HG03442 (cell line): ENCODE results near the gene CACTIN.
"Not testable (repeated sequence)": the region's sequence is repeated elsewhere in the genome, so short reads cannot be mapped to it uniquely, and the experiment has no call there.

Experiments
- ATAC-seq: cut with Tn5 transposase; IDR thresholded peaks from one replicate; pipeline ENCODE4 v1.9.1; 2021; ENCODE audit warnings: mild to moderate bottlenecking, moderate library complexity; ENCODE audit not compliant: unreplicated experiment

Gene CACTIN

DNA sequence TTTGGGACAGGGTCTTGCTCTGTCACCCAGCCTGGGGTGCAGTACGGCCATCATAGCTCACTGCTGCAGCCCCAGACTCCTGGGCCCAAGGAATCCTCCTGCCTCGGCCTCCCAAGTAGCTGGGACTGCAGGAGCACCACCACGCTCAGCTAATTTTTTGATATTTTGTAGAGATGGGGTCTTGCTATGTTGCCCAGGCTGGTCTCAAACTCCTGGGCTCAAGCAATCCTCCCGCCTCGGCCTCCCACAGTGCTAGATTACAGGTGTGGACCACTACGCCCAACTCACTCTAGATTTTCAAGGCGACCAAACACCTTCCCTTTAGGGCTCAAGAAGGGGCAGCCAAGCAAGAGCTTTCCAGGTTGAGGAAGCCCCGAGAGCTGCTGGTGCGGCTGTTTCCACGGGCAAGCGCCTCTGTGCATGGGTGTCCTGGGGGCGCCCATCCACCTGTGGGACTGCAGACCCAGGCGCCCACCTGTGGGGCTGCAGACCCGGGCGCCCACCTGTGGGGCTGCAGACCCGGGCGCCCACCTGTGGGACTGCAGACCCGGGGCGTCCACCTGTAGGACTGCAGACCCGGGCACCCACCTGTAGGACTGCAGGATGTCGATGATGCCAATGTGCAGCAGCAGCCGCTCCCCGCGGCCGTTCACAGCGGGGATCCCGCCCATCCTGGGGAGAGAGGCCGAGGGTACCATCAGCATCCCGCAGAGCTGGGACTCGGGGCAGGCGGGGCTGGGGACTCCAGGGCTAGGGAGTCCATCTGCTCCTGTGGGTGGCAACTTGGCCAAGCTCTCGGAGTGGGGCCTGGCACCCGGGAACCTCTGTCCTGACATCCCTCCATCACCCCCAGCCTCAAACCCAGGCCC is 21.7 kb upstream of the CACTIN start:
- no peak for ATAC-seq

DNA sequence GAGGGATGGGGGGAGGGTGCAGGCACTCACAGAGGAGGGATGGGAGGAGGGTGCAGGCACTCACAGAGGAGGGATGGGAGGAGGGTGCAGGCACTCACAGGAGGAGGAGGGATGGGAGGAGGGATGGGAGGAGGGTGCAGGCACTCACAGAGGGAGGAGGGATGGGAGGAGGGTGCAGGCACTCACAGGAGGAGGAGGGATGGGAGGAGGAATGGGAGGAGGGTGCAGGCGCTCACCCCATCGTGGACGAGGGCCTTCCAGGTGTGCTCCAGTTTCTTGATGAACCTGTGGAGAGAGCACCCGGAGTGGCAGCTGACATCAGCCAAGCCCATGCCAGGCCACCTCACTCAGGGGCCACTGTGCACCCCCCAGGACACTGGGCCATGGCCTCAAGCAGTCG is 20.5 kb upstream of the CACTIN start:
- not testable (repeated sequence) for ATAC-seq

DNA sequence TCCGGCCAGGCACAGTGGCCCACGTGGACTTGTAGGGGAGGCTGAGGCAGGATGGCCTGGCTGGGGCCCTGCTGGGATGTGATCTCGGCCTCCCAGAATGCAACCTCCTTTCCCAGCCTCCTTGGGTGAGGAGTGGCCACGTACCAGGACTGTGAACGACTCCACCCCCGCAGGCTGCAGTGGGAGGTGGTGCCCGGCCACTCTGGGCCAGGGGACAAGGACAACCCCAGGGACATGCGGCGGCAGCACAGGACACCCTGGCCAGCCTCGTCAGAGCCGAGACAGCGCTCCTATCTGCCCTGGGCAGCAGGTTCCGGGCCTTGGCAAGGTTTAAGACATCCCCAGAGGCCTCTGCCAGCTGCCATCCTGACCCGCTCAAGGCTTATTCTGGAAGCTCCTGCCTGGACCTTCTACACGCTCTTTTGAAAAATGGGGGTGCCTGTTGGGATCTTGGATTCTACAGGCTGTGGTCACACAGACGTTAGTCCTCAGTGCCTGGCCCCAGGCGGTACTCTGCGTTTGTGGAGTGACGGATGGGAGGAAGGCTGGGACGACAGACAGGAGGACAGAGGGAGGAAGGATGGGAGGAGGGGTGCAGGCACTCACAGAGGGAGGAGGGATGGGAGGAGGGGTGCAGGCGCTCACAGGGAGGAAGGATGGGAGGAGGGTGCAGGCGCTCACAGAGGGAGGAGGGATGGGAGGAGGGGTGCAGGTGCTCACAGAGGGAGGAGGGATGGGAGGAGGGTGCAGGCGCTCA is 19.9 kb upstream of the CACTIN start:
- no peak for ATAC-seq

DNA sequence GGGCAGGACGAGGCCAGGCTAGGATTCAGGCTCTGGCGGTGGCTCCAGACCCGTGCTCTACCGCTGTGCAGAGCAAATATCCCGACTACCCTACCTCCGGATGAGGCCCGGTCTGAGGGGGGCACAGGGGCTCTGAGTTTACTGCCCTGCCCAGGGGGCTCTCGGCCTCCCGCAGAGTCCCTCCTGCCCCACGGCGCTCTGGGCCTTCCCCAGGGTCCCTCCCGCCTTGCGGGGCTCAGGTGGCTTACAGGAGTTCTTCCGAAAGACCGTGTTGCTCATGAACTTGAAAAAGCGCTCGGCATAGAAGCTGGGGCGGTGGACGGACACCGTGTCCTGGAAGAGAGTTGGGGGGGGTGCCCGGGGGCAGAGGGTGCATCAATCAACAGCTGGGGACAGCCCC is 19.1 kb upstream of the CACTIN start:
- no peak for ATAC-seq

DNA sequence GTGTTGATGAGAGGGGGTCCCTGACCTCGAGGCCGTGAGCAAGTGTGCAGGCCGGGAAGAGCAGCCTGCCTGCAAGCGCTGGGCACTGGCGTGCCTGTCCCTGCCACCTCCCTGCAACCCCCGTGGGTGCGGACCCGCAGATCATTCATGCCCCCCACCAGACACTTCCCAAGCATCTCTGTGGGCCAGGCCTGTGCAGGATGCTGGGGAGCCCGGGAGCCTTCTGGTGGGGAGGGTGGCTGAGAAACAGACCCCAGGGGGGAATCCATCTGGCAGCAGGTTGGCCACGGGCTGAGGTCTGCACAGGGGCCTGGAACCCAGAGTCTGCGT is 18.4 kb upstream of the CACTIN start:
- no peak for ATAC-seq

DNA sequence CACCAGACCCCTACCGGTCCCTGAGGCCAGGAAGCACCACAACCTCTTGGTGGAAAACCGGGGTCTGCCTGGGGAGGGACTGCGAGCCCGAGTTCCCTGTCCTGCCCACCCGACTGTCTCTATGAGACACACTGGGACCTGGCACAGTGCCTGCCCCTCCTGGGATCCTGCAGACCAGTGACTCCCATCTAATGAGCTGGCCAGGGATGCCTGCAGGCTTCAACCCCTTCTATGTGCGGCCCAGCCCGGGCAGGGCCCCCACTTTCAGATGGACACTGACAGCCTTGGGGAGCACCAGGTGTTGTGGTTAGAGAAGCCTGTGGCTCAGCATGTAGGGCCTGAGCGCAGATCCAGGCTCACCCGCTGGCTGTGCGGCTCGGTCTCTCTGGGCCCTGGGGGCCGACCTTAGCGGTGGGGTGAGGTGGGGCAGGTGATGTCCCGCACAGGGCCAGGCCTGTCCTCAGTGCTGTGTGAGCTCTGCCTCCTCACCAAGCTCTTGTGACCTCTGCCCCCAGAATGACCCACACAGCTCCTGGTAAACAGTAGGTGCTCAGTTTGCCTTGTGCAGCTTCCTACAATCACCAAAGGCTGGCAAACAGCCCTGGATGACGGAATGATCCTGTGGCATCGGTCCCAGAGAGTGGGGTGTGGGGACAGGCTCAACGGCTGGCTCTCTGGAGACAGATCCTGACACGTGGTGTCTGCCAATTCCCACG is 17.9 kb upstream of the CACTIN start:
- ATAC-seq = no peak

DNA sequence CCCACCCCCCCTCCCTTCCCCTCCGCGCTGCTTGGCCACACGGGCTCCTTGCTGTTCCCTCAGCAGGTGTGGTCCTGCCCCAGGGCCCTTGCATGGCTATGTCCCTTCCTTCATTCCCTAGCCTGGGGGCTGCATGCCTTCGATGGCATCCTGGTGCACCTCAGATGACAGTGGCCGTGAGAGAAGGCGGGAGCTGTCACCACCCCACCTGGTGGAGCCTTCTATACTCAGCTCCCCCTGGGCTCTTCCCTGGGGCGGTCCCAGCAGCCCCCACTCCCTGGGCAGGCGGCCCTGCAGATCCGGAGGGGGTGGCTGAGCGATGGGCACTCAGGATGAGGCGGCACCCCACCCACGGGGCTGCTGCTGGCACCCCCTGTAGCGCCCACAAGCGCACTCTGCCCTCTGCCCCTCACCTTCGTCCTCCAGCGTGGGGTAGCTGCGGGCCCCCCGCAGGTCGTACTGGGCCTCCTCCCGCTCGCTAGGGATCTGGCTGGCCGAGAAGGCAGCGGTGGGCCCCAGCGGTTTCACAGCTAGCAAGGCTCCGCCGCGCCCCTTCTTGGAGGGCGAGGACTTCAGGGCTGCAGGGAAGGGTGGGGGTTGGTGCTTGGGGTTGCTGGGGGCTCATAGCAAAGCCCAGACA is 17.2 kb upstream of the CACTIN start:
- ATAC-seq = no peak

DNA sequence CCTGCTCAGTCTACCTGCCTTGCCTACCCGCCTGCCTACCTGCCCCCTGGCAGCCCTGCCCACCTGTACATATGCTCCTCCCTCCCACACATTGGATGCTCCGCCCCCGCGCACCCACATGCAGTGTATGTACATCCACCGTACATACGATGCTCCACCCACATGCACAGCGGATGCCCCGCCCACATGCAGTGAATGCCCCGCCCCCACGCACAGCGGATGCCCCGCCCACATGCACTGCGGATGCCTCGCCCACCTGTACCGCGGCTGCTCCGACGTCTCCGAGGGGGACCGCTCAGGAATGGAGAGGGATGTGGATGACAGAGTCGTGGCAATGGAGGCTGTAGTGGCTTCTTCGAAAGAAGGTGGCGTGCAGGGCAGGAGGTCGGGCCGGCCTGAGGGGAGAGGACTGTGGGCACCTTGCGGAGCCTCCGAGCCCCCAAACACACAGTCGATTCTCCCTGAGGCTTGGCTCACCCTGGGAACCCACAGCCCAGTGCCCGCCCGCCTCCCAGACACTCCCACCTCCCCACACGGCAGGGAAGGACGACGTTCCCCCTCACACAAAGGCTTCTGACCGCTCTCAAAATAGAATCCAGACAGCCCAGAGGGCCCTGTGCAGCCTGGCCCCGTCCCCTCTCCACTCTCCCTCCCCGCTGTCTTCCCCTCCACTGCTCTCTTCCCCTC is 16.5 kb upstream of the CACTIN start:
- no peak for ATAC-seq

DNA sequence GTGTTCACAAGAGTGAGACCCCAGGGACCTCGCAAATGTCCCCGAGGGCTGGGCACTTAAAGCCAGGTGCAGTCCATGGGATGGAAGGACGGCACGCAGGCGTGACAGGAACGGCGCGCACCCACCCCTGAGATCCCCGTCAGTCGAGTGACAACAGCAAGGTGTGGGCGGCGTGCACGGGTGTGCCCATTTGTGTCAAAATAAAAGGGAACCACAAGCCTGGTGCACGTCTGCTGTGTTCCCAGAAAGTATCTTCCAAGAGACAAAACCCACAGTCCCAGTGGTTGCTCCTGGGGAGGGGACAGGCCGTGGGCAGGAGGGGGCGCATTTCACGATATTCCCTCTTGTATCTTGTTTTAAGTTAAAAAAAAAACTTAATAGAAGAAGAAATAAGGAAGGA is 15.7 kb upstream of the CACTIN start:
- no peak for ATAC-seq

DNA sequence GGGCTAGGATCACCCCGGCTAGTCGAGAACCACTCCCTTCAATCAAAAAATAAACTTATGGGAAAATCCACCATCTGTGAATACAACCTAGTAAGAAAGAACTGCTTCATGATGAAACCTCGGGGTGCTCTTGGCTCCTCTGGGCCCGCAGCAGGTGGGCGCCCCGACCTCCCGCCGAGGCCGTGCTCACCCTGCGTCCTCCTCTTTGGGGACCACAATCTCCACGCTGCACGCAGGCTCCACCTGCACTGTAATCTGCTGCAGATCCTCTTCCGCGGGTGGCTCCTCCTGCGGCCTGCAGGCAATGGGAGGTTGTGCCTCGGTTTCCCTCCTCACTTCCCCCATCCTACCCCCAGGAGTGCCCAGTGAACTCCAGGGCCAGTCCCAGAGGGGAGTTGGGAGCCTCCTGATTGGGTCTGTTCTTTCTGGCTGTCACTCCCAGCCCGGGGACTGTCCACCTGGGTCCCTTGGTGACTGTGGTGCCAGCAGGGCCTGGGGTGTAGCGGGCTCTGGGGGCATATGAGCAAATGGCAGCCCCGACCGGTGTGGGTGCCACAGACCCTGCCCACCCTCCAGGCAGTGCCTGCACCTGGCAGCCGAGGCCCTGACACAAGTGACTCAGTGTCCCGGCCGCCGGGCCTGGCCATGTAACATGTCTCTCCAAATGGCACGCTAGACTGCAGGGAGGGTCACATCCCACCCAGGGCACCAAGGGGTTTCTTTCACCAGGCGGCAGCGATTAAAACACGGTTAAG is 15.1 kb upstream of the CACTIN start:
- no peak for ATAC-seq

DNA sequence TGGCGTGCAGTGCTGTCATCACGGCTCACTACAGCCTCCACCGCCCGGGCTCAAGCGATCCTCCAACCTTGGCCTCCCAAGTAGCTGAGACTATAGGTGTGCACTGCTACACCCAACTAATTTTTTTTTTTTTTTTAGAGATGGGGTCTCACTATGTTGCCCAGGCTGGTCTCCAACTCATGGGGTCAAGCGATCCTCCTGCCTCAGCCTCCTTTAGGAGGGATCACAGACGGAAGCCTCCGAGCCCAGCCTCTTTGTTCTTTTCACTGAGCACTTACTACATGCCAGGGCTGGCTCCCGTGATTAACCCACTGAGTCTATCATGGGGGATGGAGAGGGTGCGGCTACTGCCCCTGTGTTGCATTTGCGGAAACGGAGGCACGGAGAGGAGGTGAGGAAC is 12.9 kb upstream of the CACTIN start:
- ATAC-seq = no peak

DNA sequence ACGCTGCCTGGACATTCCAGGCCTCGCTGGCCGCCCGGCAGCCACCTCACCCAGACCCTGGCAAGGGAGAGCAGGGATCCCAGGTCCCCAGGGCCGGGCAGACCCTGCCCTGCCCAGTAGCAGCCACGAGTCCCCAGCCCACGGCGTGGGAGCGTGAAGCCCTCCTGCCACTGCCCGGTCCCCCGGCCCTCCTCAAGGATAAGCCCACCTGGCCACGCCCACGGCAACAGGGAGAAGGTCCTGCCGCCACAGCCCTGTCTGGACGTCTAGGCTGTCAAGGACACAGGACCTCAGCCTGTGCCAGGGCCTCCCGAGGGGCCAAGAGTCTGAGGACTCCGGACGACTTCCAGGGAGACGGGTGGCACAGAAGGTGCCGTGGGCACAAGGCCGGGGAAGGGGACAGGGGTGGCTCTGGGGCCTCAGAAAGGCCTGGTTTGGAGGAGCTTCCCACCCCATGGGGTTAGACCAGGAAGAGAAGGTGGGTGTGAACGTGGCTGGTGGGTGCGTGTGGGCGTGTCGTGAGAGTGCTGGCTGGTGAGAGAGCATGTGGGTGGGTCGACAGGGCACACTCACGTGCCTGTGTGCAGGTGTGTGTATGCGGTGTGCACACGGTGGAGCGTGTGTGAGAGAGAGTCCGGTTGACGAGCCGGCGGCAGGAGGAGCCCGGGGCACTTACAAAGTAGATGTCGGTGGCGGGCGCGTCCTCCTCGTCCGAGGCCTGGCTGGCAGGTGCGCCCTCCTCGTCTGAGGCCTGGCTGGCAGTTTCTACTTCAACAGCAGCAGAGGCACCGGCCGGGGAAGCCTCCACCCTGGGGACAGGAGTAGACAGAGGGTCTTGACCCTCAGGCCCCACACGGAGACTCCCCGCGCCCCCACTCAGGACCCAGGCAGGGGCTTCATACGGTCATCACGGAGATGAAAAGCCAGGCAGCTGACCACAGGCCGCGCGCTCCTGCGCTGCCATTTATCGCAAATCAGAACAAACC is 11.9 kb upstream of the CACTIN start:
- no peak for ATAC-seq

DNA sequence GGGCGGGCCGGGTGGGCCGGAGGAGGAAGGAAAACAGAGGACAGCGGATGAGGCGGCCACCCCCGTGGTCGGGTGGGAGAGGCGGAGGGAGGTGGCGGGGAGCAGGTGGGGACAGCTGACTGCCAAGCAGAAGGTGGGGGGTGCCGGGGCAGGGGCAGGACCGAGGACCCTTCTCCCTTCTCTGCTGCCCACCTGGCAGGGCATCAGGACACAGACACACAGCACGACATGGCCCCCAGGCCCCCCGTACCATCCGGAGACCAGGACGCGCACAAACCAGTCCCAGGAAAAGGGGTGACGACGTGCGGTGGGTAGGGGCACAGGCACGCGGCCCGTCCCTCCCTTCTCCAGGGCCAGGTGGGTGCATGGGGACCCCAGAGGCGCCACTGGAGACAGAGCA is 11.0 kb upstream of the CACTIN start:
- ATAC-seq = no peak

DNA sequence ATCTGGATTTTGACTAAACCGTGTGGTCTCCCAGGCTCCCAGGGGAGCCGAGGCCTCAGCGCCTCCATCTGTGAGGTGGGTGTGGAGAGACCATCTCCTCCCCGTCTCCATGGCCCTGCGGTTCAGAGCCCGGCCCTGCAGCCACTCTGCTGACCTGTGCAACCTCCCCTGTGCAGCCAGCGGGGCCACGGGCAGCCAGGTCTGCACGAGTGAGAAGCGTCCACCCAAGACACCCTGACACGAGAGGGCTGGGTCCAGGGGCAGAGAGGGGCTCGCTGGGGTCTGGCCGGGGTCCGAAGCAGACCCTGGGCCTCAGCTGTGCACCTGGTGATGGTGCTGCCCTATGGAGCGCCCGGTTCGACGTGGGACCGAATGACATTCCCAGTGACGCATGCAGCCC is 10.4 kb upstream of the CACTIN start:
- ATAC-seq = no peak

DNA sequence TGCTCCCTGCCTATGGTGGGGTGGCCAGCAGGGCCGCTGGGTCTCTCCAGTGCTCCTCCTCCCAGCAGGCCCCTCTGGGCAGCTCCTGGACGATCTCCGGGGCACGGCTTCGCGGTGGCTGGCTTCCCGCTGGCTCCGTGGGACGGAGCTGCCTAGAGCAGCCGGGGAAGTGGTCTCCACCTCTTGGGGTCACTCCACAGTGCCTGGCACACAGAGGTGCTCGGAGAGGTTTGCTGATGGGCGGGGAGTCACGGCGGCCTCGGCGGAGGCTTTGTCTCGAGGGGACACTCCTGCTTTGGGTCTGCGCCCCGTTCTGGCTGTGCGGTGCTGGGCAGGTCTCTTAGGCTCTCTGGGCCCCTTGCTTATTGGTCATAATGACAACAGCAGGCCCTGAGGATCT is 9.9 kb upstream of the CACTIN start:
- ATAC-seq = no peak

DNA sequence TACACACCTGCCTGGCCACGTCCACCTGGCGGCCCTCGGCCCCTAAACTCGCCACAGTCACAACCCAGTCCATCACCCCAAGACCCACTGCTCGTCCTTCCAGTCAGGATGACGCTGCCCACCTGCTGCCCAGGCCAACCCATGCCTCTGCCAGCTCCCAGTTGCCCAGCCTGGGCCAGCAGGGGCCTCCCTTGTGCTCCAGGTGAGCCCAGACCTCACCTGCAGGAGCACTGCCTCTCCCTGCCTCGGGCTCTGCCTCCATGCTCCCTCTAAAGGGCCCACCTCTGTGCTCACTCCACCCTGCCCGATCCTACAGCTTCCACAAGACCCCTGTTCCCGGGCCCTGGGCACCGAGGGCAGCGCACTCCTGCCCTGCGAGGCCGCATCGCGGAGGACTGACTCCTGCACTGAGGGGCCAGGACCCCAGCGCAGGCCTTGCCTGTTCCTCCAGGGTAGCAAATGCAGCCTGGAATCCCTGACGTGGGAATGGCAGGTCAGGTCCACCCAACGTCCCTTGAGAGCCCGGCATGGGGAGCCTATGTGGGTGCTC is 8.0 kb upstream of the CACTIN start:
- ATAC-seq = no peak

DNA sequence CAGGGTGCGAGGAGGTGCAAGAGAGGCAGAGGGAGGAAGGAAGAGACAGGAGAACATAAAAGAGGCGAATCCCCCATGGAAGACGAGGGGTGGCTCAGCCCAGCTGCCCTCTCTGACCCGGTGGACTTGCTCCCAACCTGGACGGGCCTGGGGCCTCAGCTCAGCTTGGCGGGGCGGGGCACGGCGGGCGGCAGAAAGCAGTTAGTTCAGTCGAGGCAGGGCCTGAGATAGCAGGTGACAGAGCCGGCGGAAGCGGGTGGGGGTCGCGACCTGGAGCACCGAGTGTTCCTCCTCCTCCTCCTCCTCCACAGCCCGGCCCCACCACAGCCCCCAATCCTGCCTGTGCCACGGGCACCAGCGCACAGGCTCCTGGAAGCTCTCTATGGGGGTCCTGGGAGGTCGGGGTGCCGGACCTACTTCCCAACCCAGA is 7.0 kb upstream of the CACTIN start:
- ATAC-seq = no peak

DNA sequence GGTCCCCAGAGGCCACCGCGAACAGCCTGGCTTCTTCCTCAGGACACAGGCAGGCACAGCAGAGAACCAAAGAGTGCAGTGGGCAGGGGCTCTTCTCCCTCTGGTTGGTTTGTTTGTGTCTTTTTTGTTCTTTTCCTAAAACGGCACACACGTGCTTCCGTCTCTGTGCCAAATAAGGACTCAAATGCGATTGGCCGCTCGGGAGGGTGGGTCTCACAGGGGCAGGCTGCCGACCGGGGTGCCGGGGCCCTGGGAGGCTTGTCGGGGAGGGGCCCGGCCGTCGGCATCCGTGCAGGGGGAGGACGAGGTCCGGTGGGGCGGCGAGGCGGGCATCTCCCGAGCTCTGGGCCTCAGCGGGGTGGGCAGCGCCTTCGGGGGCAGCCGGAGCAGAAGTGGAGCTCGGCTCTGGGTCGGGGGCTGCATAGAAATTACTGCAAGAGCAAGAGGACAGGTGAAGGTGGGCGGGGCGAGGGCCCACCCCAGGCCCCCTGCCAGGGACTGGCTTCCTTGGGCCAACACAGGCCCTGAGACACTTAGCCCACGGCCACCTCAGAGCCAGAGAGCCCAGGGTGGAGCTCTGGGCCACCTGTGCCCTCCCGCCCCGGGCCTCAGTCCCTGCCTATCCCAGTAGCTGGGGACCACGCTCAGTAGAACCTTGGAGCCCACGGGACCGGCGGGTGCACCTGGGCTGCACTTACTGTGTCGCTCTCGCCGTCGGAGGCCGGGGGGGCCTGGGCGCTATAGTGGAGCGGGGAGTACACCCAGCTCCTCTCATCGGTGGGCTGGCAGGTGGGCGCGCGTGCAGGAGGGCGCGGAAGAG is 6.4 kb upstream of the CACTIN start:
- ATAC-seq = no peak
